Panc1 (cell line): ENCODE measurements around the gene PGM5. TPM values are rescaled to one million over a fixed set of nuclear protein-coding genes. Genes with fewer than 3 reads are reported as not detected.

Source experiments
- ATAC-seq: fragments of 200-7000 bp; cut with Tn5 transposase; 2 replicates; pipeline ENCODE4 v1.9.1; 2020; ENCODE audit warnings: mild to moderate bottlenecking, moderate library complexity
- BruUV-seq: library from RNA; stranded (reverse); fragments of 400-500 nt; replicated peaks from 2 replicates; lab custom pipeline; 2021; lab: Mats Ljungman, UMichigan
- CTCF ChIA-PET: fragments of 300-600 bp; sonication (Branson Sonifier 250); formaldehyde crosslinking; loops from one replicate; lab custom pipeline; 2022; ENCODE audit warnings: antibody characterized with exemption; lab: Charles Lee
- POLR2A ChIA-PET: fragments of 300-600 bp; sonication (Branson Sonifier 250); formaldehyde crosslinking; loops from one replicate; lab custom pipeline; 2022; ENCODE audit warnings: antibody characterized with exemption; lab: Charles Lee
- DNase-seq: peaks from one replicate; pipeline ENCODE4 v3.0.0-alpha.2; 2010; ENCODE audit warnings: low read depth, low spot score
- H3K27ac ChIP-seq: 2 replicates; pipeline ENCODE4 v1.5.1; 2011; ENCODE audit warnings: mild to moderate bottlenecking, low read length, inconsistent platforms
- H3K27me3 ChIP-seq: fragments of 200-500 bp; sonication (Bioruptor generic); 2 replicates; pipeline ENCODE4 v1.6.0; 2014; ENCODE audit warnings: low read length, inconsistent platforms; ENCODE audit not compliant: control insufficient read depth, insufficient read depth
- H3K36me3 ChIP-seq: fragments of 200-500 bp; sonication (Bioruptor generic); 2 replicates; pipeline ENCODE4 v1.5.1; 2014; ENCODE audit warnings: inconsistent platforms, mild to moderate bottlenecking, low read length, moderate library complexity; ENCODE audit not compliant: control insufficient read depth, insufficient read depth
- H3K4me1 ChIP-seq: 2 replicates; pipeline ENCODE4 v1.5.1; 2011; ENCODE audit warnings: inconsistent platforms, mild to moderate bottlenecking, low read length, moderate library complexity; ENCODE audit not compliant: control insufficient read depth, insufficient read depth
- H3K4me3 ChIP-seq, 2 experiments: 2 replicates each; pipeline ENCODE4 v1.5.1; 2011 to 2012; ENCODE audit warnings: low read depth in 2 of 2, low read length in 2 of 2, mild to moderate bottlenecking in 2 of 2, inconsistent platforms in 1 of 2, moderate library complexity in 1 of 2
- H3K9me3 ChIP-seq: fragments of 200-500 bp; sonication (Bioruptor generic); 2 replicates; pipeline ENCODE4 v1.5.1; 2014; ENCODE audit warnings: low read depth, mild to moderate bottlenecking, inconsistent platforms, low read length, moderate library complexity; ENCODE audit not compliant: control insufficient read depth, insufficient read depth
- POLR2AphosphoS5 ChIP-seq: IDR thresholded peaks from 2 replicates; pipeline ENCODE4 v1.6.1; 2012; ENCODE audit warnings: mild to moderate bottlenecking, low read depth, low read length, moderate library complexity
- REST ChIP-seq, 2 experiments: IDR thresholded peaks; 2 replicates each; pipeline ENCODE4 v1.6.1; 2011 to 2012; ENCODE audit warnings: low read depth in 2 of 2, control low read depth in 1 of 2, low read length in 1 of 2, mild to moderate bottlenecking in 1 of 2, moderate library complexity in 1 of 2; ENCODE audit not compliant: insufficient read depth in 1 of 2
- SIN3A ChIP-seq: IDR thresholded peaks from 2 replicates; pipeline ENCODE4 v1.6.1; 2012; ENCODE audit warnings: low read depth, mild to moderate bottlenecking, low read length, moderate library complexity, borderline replicate concordance; ENCODE audit not compliant: insufficient read depth
- TCF7L2 ChIP-seq: IDR thresholded peaks from 2 replicates; pipeline ENCODE4 v1.6.1; 2011; ENCODE audit warnings: mild to moderate bottlenecking, low read depth, low read length, inconsistent platforms
- in situ Hi-C: cut with HindIII; loops from 2 replicates; pipeline ENCODE4 v1.10.0; 2016; ENCODE audit warnings: low sequenced_read_pairs, low pct_unique_long_range_greater_than_20kb
- intact Hi-C: fragments of 100-400 bp; cut with micrococcal nuclease; formaldehyde crosslinking; loops from one replicate; pipeline ENCODE4 v1.10.0; 2022; ENCODE audit not compliant: unreplicated experiment
- total RNA-seq: library from RNA; stranded (reverse); gene quantifications from one replicate; pipeline ENCODE4 v1.2.1, GENCODE V29; 2021; ENCODE audit not compliant: unreplicated experiment
- TF ChIP-seq, protein P1 (sequence below): fragments of 450-650 bp; IDR thresholded peaks from 2 replicates; pipeline ENCODE4 v1.5.1; 2017; ENCODE audit warnings: mild to moderate bottlenecking

The PGM5 gene
- total RNA-seq, 1 experiment from 2014 or later, result 0.21 TPM

- Histone ChIP-seq H3K27ac (no peak overlapping the region), H3K4me1 (no peaks in the 10 kb centered on the region), H3K4me3 (no peak overlapping the region), H3K27me3 (no peaks in the 10 kb centered on the region), H3K36me3 (no peaks in the 10 kb centered on the region), H3K9me3 (0 out of 2 replicates have a peak, but pooled peaks cover under 1% of the 10 kb centered on the region)
- intact Hi-C loops (no loop called here), in situ Hi-C loops (no loop called here)
- TF ChIP-seq TCF7L2 (no peak), SIN3A (no peak), REST (IDR thresholded peaks at IDR 0.05; ENCODE audit: insufficient read depth in 1 of 2, low read depth in 2 of 2, low read length in 1 of 2) (no peak), POLR2AphosphoS5 (no peak)
- TF ChIP-seq, protein P1, sequence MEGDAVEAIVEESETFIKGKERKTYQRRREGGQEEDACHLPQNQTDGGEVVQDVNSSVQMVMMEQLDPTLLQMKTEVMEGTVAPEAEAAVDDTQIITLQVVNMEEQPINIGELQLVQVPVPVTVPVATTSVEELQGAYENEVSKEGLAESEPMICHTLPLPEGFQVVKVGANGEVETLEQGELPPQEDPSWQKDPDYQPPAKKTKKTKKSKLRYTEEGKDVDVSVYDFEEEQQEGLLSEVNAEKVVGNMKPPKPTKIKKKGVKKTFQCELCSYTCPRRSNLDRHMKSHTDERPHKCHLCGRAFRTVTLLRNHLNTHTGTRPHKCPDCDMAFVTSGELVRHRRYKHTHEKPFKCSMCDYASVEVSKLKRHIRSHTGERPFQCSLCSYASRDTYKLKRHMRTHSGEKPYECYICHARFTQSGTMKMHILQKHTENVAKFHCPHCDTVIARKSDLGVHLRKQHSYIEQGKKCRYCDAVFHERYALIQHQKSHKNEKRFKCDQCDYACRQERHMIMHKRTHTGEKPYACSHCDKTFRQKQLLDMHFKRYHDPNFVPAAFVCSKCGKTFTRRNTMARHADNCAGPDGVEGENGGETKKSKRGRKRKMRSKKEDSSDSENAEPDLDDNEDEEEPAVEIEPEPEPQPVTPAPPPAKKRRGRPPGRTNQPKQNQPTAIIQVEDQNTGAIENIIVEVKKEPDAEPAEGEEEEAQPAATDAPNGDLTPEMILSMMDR, result no peak
- no peak for DNase-seq
- CTCF ChIA-PET, result no interaction called here
- no peak for ATAC-seq
- POLR2A ChIA-PET, result no interaction called here
- no TSS peak for BruUV-seq
These were observed 90.4 kb downstream of the PGM5 start for GRCh38 chr9:68446836-68447235.

GRCh38 chr9:68447611-68448010 lies 91.2 kb downstream of the PGM5 start:
- DNase-seq, result no peak
- Histone ChIP-seq H3K36me3 (no peaks in the 10 kb centered on the region), H3K9me3 (no peaks in the 10 kb centered on the region), H3K4me3 (no peak overlapping the region), H3K27me3 (no peaks in the 10 kb centered on the region), H3K27ac (no peak overlapping the region), H3K4me1 (no peaks in the 10 kb centered on the region)
- ATAC-seq, result no peak
- TF ChIP-seq TCF7L2 (no peak), SIN3A (no peak), POLR2AphosphoS5 (no peak), REST (IDR thresholded peaks at IDR 0.05; ENCODE audit: insufficient read depth in 1 of 2, low read depth in 2 of 2, low read length in 1 of 2) (no peak)
- TF ChIP-seq, protein P1, result no peak
- POLR2A ChIA-PET, result no interaction called here
- in situ Hi-C loops (no loop called here), intact Hi-C loops (no loop called here)
- BruUV-seq, result no TSS peak
- CTCF ChIA-PET, result no interaction called here
